AG04450 (cell line): ENCODE data around the gene OLFM1. TPM values are rescaled to one million over a fixed set of nuclear protein-coding genes. Genes with fewer than 3 reads are reported as not detected.

ENCODE experiments used
- CTCF ChIA-PET: fragments of 300-600, 350-600 bp; formaldehyde crosslinking; extraction: SDS; loops from one replicate; lab custom pipeline; 2022; ENCODE audit warnings: antibody characterized with exemption, inconsistent platforms; lab: Charles Lee
- POLR2A ChIA-PET: fragments of 350-600 bp; formaldehyde crosslinking; extraction: SDS; loops from one replicate; lab custom pipeline; 2021; ENCODE audit warnings: antibody characterized with exemption, inconsistent platforms; lab: Yijun Ruan, JAX
- DNase-seq: peaks from one replicate; pipeline ENCODE4 v3.0.0-alpha.2; 2011; ENCODE audit warnings: low read depth, low spot score
- H3K27ac ChIP-seq: one replicate; pipeline ENCODE4 v1.5.1; 2012; ENCODE audit warnings: low read depth, low read length, control low read depth
- H3K27me3 ChIP-seq: one replicate; pipeline ENCODE4 v1.6.0; 2012; ENCODE audit warnings: low read length; ENCODE audit not compliant: control insufficient read depth, insufficient read depth
- H3K4me3 ChIP-seq: 2 replicates; pipeline ENCODE4 v1.5.1; 2011; ENCODE audit warnings: mild to moderate bottlenecking, low read depth, low read length, control low read depth
- H3K9me3 ChIP-seq: 2 replicates; pipeline ENCODE4 v1.5.1; 2012; ENCODE audit warnings: low read length; ENCODE audit not compliant: control insufficient read depth, insufficient read depth
- polyA plus RNA-seq: library from polyadenylated mRNA; depleted of rRNA; stranded (reverse); fragments of >200 nt; gene quantifications from 2 replicates; pipeline ENCODE4 v1.2.3, GENCODE V29; 2011
- TF ChIP-seq, protein P1 (sequence below): IDR thresholded peaks from 2 replicates; pipeline ENCODE4 v1.5.1; 2011; ENCODE audit warnings: low read depth, low read length, control low read depth, inconsistent platforms

The OLFM1 gene
- polyA plus RNA-seq, 1 experiment: 0.16 TPM

DNA sequence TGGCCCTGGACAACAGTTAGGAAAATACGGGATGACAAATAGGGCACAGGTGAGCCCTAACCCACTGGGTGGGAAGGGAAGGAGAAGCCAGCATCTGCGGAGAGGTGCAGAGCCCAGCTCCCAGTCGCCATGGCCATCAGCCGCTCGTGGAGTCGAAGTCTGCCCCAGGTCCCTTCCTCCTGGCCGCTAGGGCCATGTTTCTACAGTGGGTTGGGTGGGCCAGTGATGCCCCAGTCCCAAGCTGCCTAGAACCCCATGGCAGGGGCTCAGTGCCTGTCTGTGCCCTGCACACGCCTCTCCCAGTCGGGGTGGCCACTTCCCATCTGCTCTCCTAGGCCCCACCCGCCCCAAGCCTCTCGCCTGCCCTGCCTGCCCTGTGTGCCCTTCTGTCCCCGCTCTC is 34.8 kb downstream of the OLFM1 start:
- TF ChIP-seq, protein P1, sequence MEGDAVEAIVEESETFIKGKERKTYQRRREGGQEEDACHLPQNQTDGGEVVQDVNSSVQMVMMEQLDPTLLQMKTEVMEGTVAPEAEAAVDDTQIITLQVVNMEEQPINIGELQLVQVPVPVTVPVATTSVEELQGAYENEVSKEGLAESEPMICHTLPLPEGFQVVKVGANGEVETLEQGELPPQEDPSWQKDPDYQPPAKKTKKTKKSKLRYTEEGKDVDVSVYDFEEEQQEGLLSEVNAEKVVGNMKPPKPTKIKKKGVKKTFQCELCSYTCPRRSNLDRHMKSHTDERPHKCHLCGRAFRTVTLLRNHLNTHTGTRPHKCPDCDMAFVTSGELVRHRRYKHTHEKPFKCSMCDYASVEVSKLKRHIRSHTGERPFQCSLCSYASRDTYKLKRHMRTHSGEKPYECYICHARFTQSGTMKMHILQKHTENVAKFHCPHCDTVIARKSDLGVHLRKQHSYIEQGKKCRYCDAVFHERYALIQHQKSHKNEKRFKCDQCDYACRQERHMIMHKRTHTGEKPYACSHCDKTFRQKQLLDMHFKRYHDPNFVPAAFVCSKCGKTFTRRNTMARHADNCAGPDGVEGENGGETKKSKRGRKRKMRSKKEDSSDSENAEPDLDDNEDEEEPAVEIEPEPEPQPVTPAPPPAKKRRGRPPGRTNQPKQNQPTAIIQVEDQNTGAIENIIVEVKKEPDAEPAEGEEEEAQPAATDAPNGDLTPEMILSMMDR: no peak
- Histone ChIP-seq H3K9me3 (peaks cover 70% of the 10 kb centered on the region), H3K4me3 (no peak overlapping the region), H3K27ac (no peak overlapping the region), H3K27me3 (no peaks in the 10 kb centered on the region)
- ChIA-PET POLR2A (no interaction called here), CTCF (no interaction called here)
- DNase-seq: no peak

DNA sequence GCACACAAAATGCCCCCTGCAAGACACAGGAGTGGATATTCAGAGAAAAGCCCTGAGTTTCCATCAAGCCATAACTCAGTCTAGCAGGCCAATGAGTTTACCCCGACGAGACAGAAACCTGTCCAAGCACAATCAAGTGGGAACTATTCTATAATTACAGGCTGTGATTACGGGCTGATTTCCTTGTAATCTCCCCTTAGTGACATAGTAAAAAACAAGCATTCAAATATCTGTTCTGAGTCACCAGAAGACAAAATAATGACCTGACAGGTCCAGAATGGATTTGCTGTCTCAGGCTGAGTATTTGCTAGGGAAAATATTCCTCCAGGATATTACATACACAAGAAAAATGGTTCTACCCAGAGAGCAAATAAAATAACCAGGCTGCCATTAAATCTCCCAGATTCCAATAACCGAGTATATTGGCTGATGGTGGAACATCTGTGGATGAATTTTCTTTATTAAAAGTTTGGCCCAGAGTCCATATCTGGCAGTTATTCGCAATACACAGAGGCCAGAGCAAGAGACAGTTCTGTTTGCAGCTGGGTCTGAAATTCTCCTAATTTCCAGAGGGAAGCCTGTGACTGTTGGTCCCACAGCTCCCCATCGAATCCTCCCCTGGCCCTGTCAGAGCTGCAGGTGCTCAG is 35.8 kb downstream of the OLFM1 start:
- no peaks in the 10 kb centered on the region for H3K27me3 ChIP-seq
- DNase-seq: no peak
- peaks cover 70% of the 10 kb centered on the region for H3K9me3 ChIP-seq
- H3K4me3 ChIP-seq: no peak overlapping the region
- TF ChIP-seq, protein P1: no peak
- ChIA-PET CTCF (interaction anchor here (1.0 kb wide), 1 partner anchor 247 kb away, joined by 4 read pairs; no protein-coding TSS in a partner anchor), POLR2A (no interaction called here)
- H3K27ac ChIP-seq: no peak overlapping the region

DNA sequence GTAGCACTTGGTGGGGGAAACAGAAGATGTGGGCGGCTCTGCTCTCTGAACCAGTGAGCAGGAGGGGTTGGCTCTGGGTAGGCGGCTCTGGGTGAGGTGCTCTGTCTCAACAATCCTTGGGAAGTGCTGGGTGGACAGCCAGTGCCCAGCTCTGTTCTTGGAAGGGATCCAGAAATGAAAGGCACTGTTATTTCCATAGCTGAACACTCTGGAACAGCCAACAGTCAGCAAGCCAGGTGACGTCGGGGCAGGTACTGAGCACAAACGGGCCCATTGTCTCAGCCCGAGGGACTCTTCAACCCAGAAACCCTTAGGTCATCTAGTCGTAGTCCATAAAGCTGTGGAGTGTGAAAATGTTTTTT is 36.3 kb downstream of the OLFM1 start:
- Histone ChIP-seq H3K9me3 (peaks cover 69% of the 10 kb centered on the region), H3K27me3 (no peaks in the 10 kb centered on the region), H3K27ac (no peak overlapping the region), H3K4me3 (no peak overlapping the region)
- CTCF ChIA-PET: interaction anchor here (1.0 kb wide), 1 partner anchor 246 kb away, joined by 4 read pairs; no protein-coding TSS in a partner anchor
- TF ChIP-seq, protein P1: no peak
- POLR2A ChIA-PET: no interaction called here
- no peak for DNase-seq

DNA sequence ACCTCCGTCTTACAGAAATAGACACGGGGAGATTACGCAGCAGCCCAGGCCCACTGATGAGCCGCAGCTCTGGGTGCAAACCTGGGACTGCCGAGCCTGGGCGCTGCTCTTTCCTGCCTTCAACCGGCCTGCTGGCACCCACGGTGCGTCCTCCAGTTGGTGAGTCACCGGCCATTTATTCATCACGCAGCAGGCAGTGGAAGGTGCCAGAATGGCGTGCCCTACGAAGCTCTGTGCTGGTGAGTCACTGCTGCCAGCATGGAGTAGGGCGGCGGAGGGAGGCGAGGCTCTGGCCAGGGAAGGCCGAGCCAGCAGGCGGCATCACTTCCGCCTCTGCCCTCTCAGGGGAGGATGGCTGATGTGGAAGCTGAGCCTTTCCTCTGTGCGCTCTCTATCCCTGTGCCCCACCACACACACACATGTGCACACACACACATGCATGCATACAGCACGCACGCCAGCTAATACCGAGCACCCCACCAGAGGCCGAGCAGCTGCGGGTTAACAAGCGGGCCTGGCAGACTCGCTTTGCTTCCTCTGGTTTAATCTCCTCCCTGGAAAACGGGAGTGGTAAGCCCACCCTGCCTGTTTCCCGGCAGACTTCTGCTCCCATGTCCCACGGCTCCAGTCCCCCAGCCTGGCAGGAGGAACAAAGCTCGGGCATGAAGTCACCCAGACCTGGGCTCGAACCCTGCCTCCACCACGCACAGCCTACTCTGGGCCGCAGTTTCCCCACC is 39.2 kb downstream of the OLFM1 start:
- no peak overlapping the region for H3K27ac ChIP-seq
- H3K4me3 ChIP-seq: no peak overlapping the region
- TF ChIP-seq, protein P1: no peak
- ChIA-PET CTCF (no interaction called here), POLR2A (no interaction called here)
- no peaks in the 10 kb centered on the region for H3K27me3 ChIP-seq
- peaks cover 63% of the 10 kb centered on the region for H3K9me3 ChIP-seq
- DNase-seq: no peak
